C4-2B (cell line): ENCODE results near the gene BBX.

Source experiments
- H3K27ac ChIP-seq: fragments of 450-650 bp; 2 replicates; pipeline ENCODE4 v1.5.1; 2017
- ZFX ChIP-seq: fragments of 450-650 bp; IDR thresholded peaks from 2 replicates; pipeline ENCODE4 v1.6.1; 2017
- TF ChIP-seq, protein P1 (sequence below): fragments of 450-650 bp; conservative IDR thresholded peaks from 2 replicates; pipeline ENCODE4 v1.5.1; 2017; ENCODE audit warnings: mild to moderate bottlenecking

The BBX gene

DNA sequence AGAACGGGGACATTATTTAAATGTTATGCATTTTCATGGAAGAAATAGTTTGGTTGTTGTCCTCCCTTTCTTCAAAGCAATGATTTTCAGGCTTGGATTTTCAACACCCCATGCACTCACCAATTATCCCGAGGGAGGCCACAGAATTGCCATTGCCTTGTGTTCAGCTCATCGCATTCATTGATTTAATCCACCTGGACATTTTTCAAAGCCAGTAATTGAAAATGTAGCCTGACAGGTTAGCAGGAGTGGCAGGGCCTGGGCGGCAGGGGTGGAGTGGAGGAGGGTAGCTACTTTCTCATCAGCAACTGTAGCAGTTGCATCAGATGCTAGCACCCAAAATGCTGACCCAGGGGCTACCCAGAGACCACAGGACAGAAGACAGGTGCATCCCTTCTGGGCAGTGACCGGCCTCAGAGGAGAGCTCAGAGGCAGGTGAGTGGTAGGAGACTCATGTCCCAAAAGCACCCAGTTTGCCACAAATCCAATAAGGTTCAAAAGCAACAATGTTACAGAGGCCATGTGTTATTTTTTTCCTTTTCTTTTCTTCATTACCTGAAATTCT is 325.7 kb downstream of the BBX start:
- TF ChIP-seq ZFX: no peak
- TF ChIP-seq, protein P1, sequence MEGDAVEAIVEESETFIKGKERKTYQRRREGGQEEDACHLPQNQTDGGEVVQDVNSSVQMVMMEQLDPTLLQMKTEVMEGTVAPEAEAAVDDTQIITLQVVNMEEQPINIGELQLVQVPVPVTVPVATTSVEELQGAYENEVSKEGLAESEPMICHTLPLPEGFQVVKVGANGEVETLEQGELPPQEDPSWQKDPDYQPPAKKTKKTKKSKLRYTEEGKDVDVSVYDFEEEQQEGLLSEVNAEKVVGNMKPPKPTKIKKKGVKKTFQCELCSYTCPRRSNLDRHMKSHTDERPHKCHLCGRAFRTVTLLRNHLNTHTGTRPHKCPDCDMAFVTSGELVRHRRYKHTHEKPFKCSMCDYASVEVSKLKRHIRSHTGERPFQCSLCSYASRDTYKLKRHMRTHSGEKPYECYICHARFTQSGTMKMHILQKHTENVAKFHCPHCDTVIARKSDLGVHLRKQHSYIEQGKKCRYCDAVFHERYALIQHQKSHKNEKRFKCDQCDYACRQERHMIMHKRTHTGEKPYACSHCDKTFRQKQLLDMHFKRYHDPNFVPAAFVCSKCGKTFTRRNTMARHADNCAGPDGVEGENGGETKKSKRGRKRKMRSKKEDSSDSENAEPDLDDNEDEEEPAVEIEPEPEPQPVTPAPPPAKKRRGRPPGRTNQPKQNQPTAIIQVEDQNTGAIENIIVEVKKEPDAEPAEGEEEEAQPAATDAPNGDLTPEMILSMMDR: no peak
- no peak overlapping the region for H3K27ac ChIP-seq

DNA sequence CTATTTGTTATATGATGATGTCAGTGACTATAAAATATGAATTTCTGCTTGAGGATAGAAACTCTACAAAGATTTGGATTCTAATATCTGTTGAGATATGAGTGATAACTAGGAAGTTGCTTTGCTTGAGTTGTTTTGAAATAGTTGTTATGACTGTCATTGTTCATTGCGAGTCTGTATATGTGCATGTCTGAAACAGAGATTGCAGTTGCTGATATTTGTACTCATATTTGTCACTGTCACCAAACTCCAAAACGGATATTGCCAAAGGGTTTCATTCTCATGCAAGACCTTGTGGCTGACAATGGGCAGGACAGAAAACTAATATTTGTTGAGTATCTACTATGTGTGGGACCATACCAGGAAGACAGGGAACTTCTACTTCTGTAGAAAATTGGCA is 327.9 kb downstream of the BBX start:
- TF ChIP-seq, protein P1: no peak
- TF ChIP-seq ZFX: no peak

DNA sequence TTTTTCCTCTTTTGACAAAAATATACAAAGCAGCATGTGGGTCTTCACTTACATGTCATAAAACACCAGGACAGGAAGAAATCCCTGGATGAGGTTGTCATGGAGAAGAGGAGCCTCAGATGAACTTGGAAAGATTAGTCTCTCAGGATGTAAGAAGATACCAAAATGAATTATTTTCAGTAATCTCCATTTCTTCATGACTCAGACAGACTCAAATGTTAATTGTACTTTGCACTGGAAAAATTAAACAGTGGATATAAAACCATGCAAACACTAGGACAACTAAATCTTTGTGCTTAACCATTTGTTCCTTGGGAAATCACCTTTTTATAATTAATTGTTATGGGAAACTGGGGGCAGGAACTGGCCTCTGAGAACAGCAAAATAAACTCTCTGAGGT is 331.1 kb downstream of the BBX start:
- H3K27ac ChIP-seq: no peak overlapping the region
- TF ChIP-seq, protein P1: no peak
- TF ChIP-seq ZFX: no peak

More for the DNA sequence above, 327.9 kb downstream of the BBX start:
- no peak overlapping the region for H3K27ac ChIP-seq

DNA sequence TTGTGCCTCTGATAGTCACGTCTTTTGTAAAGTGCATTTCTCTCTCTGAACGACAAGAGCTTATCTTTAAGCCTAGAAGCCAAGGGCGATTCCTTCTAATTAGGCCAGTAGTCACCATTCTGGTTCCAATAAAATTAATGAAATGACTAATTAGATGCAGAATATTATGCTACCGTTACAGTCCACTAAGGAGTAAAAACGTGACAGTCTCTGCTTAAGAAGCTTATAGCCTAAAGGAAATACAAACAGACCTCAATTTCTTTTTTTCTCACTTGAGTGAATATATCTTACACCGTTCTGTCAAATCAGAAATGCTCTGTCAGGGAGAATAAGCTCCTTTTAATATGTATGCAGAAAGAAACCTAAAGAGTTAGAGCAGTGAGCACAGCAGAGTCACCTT is 332.0 kb downstream of the BBX start:
- H3K27ac ChIP-seq: no peak overlapping the region
- TF ChIP-seq, protein P1: no peak
- no peak for TF ChIP-seq ZFX

DNA sequence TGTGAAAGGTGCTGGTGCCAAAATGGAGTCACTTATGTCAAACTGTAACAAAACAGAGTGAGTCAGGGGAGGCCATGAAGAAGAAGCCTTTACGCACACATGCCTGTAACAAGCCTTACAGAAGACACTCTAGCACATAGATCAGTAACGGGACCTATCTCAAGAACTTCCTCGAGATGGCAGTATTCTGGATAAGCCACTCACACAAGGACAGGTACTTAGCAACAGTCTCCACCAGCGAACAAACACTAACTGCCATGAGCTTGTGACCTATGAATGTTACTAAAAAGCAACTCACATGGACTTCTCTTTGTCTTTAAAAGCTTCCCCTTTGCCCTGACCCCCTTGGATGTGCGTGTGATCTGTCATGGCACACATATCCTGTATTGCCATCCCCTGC is 332.9 kb downstream of the BBX start:
- no peak overlapping the region for H3K27ac ChIP-seq
- TF ChIP-seq ZFX: no peak
- TF ChIP-seq, protein P1: peak; percentile 58

DNA sequence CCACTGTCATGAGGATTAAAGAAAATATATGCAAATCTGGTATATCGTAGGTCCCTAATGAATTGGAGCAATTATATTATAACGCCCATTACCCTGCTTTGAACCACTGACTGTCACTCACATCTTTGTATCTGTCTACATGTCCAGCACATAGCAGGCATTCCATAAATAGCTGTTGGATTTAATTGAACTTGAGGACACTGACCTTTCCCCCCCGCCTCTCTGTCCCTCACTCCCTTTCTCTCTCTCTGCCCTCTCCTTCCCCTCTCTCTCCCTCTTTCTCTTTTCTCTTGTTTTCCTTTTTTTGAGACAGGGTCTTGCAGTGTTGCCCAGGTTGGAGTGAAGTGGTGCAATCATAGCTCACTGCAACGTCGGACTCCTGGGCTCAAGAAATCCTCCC is 335.1 kb downstream of the BBX start:
- no peak overlapping the region for H3K27ac ChIP-seq
- no peak for TF ChIP-seq ZFX
- TF ChIP-seq, protein P1: no peak

DNA sequence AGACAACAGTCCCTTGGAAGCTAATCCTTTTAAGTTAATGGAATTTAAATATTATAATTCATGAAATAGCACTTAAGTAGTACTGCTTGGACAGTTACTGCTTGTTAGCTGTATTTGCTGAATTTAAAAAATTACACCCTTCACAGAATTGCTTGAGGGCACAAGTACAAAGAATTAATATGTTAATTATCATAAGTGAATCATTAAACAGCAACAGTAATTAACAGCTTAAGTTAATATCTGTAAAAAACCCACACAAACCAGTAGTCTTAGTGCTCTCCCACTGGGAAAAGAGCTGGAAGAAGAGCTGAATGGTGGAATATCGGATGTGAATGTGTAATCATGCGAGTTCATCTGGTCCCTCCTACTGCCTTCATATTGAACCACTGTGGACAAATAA is 336.1 kb downstream of the BBX start:
- H3K27ac ChIP-seq: no peak overlapping the region
- TF ChIP-seq, protein P1: no peak
- TF ChIP-seq ZFX: no peak
